Inflammatory macrophage treated with lipopolysaccharide for 1 hour (primary cell): ENCODE results near the gene ADAMTS8.

ENCODE experiments used
- DNase-seq, 2 donors: peaks; one replicate each; pipeline ENCODE4 v3.0.0-alpha.2; 2020 to 2022

Gene ADAMTS8

DNA sequence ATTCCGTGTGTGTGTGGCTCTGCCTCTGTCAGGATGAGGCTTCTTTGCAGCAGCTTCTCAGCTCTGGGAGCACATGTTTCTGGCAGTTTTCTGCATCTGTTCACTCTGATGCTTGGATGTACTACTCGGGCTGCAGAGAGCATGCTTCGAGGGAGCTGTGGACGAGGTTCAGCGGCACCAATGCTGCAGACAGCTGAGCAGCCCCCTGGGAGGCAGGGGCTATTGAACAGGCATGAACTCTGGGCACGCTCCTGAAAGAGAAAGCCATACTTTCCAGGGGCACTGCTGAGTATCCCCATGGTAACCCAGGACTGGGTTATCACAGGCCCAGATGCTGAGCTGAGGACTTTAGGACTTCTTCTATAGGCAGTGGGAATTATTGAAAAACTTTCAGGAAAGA lies 33.8 kb downstream of the ADAMTS8 start:
- DNase-seq = no peak

DNA sequence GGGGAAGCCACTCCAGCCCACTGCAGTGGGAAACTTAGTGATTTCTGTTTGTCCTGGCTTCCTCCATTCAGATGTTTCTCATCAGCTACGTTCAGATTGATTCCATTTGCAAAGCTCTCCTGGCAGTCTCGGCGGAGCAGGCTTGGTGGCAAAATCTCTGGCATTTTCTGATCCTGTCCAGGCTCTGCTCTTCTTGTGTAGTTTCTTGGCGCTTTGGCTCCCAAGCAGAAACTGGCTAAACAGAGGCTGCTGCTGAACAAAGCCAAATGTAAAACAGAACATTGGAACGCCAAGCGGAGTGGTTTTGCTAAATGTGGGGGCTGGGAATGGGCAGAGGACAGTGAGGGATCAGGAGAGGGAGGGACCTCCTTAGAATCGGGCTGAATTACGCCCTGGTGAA lies 36.7 kb downstream of the ADAMTS8 start:
- no peak for DNase-seq

DNA sequence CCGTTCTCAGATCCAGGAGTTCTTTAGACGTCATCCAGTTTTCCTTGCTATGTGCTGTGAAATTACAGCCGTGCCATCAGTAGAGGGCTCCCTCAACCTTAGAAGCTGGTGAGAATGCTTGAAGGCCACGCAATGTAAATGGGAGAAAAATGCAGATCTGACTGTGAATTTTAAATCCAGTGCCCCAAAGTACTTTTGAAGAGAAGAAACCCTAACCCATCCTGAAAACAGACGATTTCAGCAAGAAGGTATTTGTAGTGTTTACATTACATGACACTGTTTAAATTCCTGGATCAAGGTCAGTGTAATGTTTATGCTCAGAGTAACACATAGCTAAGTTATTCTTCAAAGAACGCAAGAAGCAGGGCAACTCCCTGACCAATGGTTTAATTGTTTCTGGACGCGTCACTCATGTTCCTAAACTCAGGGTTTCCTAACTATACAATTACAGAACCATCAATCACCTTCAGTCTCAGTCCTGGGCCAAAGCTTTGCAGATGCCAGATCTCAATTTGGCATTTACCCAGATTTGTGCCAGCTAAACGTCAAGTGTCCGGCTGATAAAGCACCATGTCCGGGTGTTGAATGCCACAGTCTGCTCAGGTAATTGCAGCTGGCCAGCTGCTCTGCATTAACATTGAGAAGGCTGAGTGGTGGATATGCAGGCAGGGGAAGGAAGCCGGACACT lies 38.2 kb downstream of the ADAMTS8 start:
- DNase-seq = no peak

DNA sequence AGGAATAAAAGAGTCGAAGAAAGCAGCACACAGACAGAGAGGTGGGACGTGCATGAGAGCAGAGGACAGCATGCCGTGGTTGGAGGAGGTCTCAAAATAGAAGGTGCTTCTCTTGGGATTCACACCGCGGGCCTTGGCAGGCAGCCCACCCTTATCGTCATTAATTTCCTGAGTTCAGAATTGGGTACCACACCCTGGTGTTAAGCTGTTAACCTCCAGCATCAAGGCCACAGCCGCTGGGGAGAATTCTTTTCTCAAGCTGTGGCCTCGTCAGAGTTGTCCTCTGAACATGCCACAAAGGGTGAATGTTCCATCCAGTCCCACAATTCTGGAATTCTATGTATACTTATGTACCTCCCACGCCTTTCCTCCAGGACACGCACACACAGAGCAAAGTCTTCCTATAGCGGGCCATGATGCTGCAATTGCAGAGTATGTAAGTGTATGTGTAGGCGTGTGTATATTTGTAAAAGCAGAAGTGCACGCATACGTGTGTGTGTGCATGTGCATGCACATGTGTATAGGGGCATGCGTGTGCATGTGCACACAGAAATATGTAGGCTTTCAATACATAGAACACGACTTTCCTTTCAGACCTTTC lies 39.0 kb downstream of the ADAMTS8 start:
- no peak for DNase-seq

DNA sequence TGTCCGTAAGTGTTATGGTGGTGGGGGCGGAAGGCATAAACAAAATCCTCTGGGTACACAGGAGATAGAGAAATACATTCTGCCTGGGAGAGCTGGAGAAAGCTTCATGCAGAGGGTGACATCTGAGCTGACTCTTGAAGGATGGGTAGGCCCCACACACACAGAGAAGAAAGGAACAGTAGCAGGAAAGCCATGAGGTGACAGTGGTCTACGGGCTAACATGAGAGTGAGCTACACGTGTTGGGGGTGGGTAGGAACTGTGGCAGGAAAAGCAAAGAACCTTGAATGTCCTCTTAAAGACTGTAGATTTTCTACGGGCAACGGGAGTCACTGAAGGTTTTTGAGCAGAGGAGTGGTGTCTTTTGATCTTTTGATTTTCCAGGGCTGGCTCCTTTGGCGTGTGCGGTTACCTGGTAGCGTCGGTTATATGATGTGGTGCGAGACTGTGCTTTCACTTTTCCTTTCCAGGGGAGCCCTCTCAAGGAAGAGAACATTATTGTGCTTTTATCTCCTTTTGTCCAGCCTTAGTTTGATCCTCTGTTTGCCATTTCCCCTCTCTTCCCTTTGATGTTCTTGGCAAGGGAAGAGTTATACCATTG lies 39.7 kb downstream of the ADAMTS8 start:
- DNase-seq = no peak

DNA sequence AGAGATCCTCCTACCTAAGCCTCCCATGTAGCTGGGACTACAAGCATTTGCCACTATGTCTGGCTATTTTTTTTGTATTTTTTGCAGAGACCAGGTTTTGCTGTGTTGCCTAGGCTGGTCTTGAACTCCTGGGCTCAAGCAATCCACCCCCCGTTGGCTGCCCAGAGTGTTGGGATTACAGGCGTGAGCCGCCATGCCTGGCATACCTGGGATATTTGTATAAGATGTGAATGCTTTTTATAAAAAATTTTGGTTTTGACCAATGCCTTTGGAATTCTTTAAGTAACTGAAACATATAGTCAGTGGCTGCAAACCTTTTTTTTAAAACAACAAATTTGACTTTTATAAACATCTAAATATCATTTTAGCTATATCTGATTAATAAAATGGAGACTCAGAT lies 42.4 kb downstream of the ADAMTS8 start:
- no peak for DNase-seq

DNA sequence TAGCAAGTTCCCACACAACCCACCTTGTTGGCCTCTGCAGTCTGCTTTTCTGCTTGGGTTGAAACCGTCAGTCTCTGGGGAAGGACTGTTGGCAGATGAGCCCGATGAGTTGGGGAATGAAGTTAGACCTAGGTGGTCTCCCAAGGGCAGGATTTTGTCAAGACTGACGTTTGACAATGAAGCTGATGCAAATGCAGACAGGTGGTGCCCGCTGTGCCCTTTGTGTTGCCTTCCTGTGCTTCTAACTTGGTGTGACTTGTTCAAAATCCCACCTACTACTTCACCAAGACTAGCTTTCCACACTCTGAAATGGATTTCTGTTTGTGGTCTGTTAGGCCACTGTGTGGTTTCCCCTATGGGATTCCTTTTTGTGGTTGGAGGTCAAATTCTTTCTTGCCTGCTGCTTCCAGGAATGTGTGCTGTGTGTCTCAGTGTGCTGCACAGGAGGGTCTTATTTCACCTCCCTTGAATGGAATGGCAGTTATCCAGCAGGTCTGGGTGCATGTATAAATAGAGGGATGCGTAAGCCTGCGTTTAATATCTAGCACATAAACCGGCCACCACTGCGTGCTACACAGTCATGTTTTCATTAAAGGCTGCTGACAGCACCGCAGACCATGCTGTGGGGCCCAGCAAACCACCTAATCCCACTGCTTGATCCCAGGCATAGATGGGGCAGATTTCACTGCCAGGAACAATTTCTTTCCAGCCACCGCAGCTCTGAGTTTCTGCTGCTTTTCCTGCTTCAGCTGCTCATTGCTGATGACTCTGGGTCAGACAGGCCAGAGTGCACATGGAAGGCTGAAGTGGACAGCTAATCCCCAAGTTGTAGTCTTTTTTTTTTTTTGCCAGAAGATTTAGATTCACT lies 44.8 kb downstream of the ADAMTS8 start:
- no peak for DNase-seq

DNA sequence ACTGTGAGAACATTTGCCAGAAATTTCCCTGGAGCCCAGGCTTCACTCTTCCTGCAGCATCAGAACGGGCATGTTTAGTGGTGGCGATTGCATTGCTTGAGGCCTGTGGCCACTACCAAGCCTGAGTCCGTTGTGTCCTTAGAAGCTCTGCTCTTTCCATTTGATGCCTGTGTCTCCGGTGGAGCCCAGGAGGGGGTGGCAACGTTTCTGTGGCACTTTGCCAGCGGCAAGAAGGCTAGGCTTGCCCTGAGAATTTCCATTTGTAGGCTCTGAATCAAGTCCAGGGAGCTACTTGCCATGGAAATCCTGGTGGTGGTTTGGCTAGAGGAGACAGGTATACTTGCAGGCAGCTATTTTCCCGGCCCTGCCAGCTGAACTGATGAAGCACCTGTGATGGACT lies 47.1 kb downstream of the ADAMTS8 start:
- no peak for DNase-seq

DNA sequence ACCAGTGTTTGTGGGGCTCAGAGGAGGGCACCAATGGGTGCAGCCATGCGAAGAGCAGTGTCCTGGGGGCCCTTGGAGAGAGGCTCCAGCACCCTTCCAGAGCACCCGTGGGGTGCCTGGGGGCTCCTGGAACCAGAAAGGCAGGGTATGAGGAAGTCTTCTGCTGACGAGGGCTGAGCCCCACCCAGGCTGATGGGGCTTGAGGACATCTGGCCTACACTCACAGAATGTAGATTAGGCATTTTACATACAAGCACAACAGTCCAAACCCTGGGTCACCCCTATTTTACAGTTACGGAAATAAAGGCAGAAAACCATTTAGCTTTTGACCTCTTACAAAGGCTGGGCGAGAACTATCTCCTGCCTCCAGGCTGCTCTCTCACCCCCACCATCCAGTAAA lies 47.6 kb downstream of the ADAMTS8 start:
- no peak for DNase-seq

DNA sequence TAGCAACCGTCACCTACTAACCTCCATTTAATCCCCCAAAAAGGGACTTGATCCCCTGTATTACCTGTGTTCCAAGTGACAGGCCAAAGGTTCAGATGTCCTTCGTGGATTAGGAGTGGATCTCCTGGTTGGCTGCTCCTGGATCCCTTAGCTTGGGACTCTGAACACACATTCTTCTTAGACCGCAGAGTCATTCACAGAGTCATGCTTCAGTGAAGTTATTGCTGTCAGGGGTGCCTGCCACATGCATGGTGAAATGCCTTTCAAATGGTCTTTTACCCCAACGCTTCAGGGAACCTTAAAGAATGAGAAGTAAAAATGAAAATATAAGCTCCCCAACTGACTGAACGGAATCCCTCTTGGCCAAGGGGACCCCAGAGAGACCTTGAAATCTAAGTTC lies 49.1 kb downstream of the ADAMTS8 start:
- no peak for DNase-seq

DNA sequence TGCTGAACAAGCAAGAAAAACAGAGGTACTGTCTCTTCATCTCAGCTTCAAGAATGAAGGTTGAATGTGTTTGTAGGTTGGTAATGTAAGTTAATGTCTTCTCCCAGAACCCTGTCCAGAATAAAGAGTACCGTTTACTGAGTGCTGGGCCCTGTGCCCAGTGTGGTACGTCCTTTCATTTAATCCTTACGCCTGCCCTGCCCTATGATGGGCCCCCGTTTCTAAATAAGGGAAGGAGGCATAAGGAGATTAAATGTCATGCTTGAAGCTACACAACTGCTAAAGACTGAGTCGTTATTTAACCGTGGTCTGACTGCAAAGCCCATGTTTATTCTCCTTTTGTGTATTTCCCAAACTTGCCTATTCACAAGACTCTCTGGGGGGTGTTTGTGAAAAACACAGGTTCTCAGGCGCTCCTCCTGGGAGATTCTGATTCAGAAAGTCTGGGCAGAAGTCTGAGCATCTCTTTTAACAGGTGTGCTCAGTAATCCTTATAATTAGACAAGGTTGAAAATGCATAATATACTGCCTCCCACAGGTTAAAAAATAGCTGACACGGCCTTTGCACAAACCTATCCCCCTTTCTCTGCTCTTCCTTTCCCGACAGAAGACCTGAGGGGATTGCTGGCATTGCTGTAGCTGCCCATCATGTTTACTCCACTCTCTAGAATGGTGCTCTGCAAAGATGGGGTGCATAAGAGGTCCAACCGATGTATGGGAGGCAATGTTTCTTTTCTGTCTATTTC lies 57.4 kb downstream of the ADAMTS8 start:
- DNase-seq = no peak

DNA sequence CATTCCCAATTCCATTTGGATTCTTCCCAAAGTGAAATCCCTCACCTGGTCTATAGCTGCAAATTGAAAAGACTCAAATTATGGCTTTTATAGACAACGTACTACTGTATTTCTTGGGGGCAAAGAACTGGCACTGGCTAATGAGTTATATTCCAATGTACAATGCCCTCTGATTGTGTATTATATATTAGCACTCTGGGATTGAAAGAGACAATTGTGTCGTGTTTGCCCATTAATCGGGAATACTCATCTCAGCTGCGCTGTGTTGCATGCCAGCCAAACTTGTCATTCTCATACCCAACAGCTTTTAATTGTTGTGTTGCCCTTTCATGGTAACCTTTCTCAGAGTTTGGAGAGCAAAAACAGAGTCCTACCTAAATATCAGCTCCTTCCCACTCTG lies 58.7 kb downstream of the ADAMTS8 start:
- DNase-seq = no peak

DNA sequence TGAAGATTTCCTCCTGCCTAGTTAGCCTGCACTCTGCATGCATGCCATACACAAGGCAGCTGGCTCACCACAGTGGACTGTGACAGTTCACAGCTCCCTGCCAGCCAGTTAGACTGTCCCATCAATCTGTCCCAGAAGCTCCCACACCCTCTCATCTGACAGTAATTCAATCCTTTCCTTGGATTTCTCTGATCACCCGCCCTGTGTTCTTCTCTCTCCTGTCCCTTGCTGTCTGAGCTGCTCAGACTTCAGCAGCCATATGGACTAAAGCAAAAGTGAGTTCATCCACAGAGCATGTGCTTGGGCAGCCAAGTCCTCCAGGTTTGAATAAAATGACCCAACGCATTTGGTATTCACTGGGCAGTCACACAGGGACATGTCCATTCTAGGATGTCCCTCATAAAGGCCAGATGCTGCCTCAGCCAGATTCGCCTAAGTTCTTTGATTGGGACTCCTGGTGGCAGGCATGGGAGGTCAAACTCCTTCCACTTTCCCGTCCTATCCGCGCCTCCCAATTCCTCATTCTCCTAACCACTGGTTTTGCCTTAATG lies 59.2 kb downstream of the ADAMTS8 start:
- no peak for DNase-seq

DNA sequence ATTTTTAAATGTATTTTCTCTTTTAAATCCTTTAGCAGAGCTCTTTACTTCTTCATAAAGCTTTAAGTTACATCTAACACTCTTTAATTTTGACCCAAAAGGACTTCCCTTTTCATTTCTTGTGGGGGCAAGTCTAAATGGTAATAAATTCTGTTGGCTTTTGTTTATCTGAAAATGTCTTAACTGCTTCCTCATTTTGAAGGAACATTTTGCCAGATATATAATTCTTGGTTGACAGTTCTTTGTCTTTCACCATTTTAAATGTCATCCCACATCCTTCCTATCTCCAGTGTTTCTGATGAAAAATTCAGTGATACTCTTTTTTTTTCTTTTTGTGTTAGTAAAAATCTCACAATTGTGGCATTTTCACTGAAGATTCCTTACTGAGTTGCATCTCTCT lies 69.0 kb downstream of the ADAMTS8 start:
- DNase-seq = no peak

DNA sequence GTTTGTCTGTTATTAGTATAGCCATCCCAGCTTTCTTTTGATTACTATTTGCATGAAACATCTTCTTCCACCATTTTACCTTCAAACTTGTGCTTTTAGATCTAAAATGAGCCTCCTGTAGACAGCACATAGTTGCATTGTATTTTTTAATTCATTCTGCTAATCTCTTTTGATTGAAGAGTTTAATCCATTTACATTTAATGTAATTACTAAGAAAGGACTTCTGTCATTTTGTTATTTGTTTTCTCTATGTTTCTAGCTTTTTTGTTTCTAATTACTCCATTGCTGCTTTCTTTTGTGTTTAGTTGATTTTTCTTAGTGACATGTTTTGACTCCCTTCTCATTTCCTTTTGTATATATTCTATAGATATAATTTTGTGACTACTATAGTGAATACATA lies 70.0 kb downstream of the ADAMTS8 start:
- no peak for DNase-seq
